ENCODE data around the gene MSMB.

The MSMB gene

GRCh38 chr10:46031648-46032532 lies 14.2 kb downstream of the MSMB start:
- DNase-seq: no peak

- DNase-seq: peak; percentile 96 to 98
These were observed 15.8 kb downstream of the MSMB start, which contains the start of gene NCOA4 for GRCh38 chr10:46030091-46030937. Gene NCOA4 (minus strand): TSS chr10:46030623. CDS start chr10:46016680, 13,943 bp downstream.

GRCh38 chr10:46029461-46030030 lies 16.5 kb downstream of the MSMB start:
- no peak for DNase-seq

- peak; percentile 52 to 67 for DNase-seq
These were observed 17.2 kb downstream of the MSMB start for GRCh38 chr10:46028584-46029460.

- no peak for DNase-seq
These were observed 20.0 kb downstream of the MSMB start for GRCh38 chr10:46026106-46026505.

- DNase-seq: no peak
These were observed 20.7 kb downstream of the MSMB start for GRCh38 chr10:46025406-46025805.

- DNase-seq: no peak
These were observed 21.1 kb downstream of the MSMB start for GRCh38 chr10:46024948-46025347.

- DNase-seq: peak; percentile 97
These were observed 22.9 kb downstream of the MSMB start for GRCh38 chr10:46022978-46023702.

- DNase-seq: no peak
These were observed 25.8 kb downstream of the MSMB start for GRCh38 chr10:46020344-46020657.

- peak; percentile 75 to 76 for DNase-seq
These were observed 26.3 kb downstream of the MSMB start for GRCh38 chr10:46019569-46020343.

- DNase-seq: no peak
These were observed 26.9 kb downstream of the MSMB start for GRCh38 chr10:46019177-46019528.

GRCh38 chr10:46018453-46019176 lies 27.5 kb downstream of the MSMB start:
- peak; percentile 74 to 79 for DNase-seq

- no peak for DNase-seq
These were observed 28.3 kb downstream of the MSMB start for GRCh38 chr10:46017733-46018132.

- DNase-seq: no peak
These were observed 29.3 kb downstream of the MSMB start for GRCh38 chr10:46016811-46017210.

- no peak for DNase-seq
These were observed 29.9 kb downstream of the MSMB start for GRCh38 chr10:46016190-46016589.

GRCh38 chr10:46014683-46015405 lies 31.2 kb downstream of the MSMB start:
- DNase-seq: no peak

GRCh38 chr10:46014206-46014605 lies 31.9 kb downstream of the MSMB start:
- DNase-seq: no peak

- no peak for DNase-seq
These were observed 33.3 kb downstream of the MSMB start for GRCh38 chr10:46012746-46013145.

GRCh38 chr10:46006219-46006618 lies 39.9 kb downstream of the MSMB start:
- no peak for DNase-seq

GRCh38 chr10:46005383-46005782 lies 40.7 kb downstream of the MSMB start:
- no peak for DNase-seq
